Adrenal gland (tissue), 5 donors: ENCODE measurements around the gene DUS3L.

Source experiments
- CTCF ChIP-seq, 6 experiments: fragments of 450-650 bp in 4 of 6; fragments of 200-600 bp in 2 of 6; sonication (generic) in 1 of 6; IDR thresholded peaks; 1 replicate in 5 of 6; 2 replicates in 1 of 6; pipeline versions ENCODE4 v1.5.1 to v1.8.0; 2016 to 2021; ENCODE audit warnings: antibody characterized with exemption in 6 of 6, mild to moderate bottlenecking in 2 of 6, moderate library complexity in 1 of 6
- POLR2A ChIP-seq, 2 donors: fragments of 450-650 bp; IDR thresholded peaks; one replicate each; pipeline ENCODE4 v1.6.1; 2017; ENCODE audit warnings: antibody characterized with exemption in 2 of 2, mild to moderate bottlenecking in 2 of 2, moderate library complexity in 1 of 2
- donor health status: DM: no; HTN: no; CAD: no.

DNA sequence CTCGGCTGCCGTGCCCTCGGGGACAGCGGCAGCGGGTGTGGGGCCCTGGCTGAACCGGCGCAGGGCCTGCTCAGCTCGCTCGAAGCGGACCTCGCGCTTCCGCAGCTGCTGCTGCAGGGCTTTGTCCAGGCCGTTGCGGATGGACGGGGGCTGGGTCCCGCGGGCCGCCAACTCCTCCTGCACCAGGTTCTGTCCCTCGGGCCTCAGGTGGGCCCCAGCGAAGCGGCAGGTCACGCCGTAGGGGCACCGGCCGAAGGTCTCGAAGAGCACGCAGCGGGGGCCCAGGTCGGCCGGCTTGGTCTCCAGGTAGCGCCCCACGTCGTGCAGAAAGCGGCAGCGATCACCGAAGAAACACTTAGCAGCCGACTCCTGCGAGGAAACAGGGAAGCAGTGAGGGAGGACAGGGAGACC is 1.6 kb downstream of the DUS3L start:
- no peak for TF ChIP-seq CTCF (IDR thresholded peaks at IDR 0.05)
- TF ChIP-seq POLR2A (IDR thresholded peaks at IDR 0.05): no peak
